Gastrocnemius medialis (tissue), 4 donors: ENCODE measurements around the gene CGGBP1.

Experiments used
- POLR2A ChIP-seq, 2 donors: fragments of 450-650 bp; IDR thresholded peaks; one replicate each; pipeline ENCODE4 v1.6.1; 2017; ENCODE audit warnings: antibody characterized with exemption in 2 of 2, mild to moderate bottlenecking in 2 of 2, moderate library complexity in 2 of 2
- TF ChIP-seq, protein P1 (sequence below), 5 experiments: fragments of 450-650 bp in 3 of 5; fragments of 200-600 bp in 2 of 5; sonication (generic) in 2 of 5; IDR thresholded peaks in 4 of 5; conservative IDR thresholded peaks in 1 of 5; 1 replicate in 4 of 5; 2 replicates in 1 of 5; pipeline ENCODE4 v1.5.1; 2016 to 2019; ENCODE audit warnings: antibody characterized with exemption in 5 of 5, mild to moderate bottlenecking in 3 of 5, moderate library complexity in 3 of 5

DNA sequence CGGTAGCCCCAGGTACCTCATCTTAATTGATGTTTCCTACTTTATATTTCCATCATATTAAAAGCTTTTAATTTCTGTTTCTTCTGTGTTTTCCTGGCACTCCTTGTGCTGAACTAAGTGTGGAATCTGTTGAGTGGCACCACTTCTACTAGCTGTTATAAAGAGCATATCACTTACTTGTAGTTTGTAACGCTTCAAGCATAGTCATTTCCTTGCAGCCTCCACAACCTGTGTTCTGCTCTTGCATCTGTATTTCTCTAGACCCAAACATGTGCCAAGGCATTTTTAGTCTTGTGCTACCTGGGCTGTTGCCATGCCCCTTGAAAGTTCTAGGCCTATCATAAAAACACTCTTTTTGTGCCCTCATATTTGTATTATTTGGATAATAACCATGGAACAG, 16.3 kb upstream of the CGGBP1 start:
- TF ChIP-seq, protein P1, sequence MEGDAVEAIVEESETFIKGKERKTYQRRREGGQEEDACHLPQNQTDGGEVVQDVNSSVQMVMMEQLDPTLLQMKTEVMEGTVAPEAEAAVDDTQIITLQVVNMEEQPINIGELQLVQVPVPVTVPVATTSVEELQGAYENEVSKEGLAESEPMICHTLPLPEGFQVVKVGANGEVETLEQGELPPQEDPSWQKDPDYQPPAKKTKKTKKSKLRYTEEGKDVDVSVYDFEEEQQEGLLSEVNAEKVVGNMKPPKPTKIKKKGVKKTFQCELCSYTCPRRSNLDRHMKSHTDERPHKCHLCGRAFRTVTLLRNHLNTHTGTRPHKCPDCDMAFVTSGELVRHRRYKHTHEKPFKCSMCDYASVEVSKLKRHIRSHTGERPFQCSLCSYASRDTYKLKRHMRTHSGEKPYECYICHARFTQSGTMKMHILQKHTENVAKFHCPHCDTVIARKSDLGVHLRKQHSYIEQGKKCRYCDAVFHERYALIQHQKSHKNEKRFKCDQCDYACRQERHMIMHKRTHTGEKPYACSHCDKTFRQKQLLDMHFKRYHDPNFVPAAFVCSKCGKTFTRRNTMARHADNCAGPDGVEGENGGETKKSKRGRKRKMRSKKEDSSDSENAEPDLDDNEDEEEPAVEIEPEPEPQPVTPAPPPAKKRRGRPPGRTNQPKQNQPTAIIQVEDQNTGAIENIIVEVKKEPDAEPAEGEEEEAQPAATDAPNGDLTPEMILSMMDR (IDR thresholded peaks at IDR 0.05 in 4 of 5, conservative IDR thresholded peaks at IDR 0.05 in 1 of 5) = no peak
- no peak for TF ChIP-seq POLR2A (IDR thresholded peaks at IDR 0.05)
